Dendritic cell treated with granulocyte-macrophage colony-stimulating factor and Interleukin-4, amounts not matched to agents 40 ng/mL and 50 ng/mL, for 4 days (primary cell): ENCODE measurements around the gene WRNIP1.

Experiments
- H3K27ac Mint-ChIP-seq: one replicate; pipeline ENCODE4 v1.8.0; 2022; ENCODE audit warnings: mild to moderate bottlenecking, mixed read lengths
- H3K27me3 Mint-ChIP-seq: one replicate; pipeline ENCODE4 v1.8.0; 2022; ENCODE audit warnings: mild to moderate bottlenecking, mixed read lengths
- H3K36me3 Mint-ChIP-seq: one replicate; pipeline ENCODE4 v1.8.0; 2022; ENCODE audit warnings: low read depth, mixed read lengths
- H3K4me1 Mint-ChIP-seq: one replicate; pipeline ENCODE4 v1.8.0; 2022; ENCODE audit warnings: low read depth, mixed read lengths
- H3K4me3 Mint-ChIP-seq: one replicate; pipeline ENCODE4 v1.8.0; 2022; ENCODE audit warnings: mild to moderate bottlenecking, moderate library complexity, mixed read lengths
- H3K9me3 Mint-ChIP-seq: one replicate; pipeline ENCODE4 v1.8.0; 2022; ENCODE audit warnings: mixed read lengths
- intact Hi-C: fragments of 100-400 bp; cut with micrococcal nuclease; formaldehyde crosslinking; loops from one replicate; pipeline ENCODE4 v1.15.0; 2022

Gene WRNIP1

DNA sequence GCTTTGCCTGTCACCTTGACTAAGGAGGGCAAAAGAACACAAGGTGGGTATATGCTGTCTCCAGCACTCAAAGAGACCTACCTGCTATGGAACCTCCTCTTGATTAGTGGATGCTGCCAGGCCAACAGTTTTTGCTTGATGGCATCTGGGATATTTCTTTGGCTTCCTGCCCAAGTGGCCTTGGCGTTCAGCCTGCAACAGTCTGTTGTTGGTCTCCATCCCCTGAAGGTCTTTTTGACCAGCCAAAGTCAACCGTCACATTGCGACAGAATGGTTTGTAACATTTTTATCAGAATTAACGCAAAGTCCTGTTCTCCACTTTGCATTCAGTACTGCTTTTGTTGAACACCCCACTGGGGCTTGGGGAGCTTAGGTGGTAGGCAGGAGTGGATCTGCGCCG is 39.3 kb downstream of the WRNIP1 start:
- Mint-ChIP-seq H3K9me3 (no peaks in the 10 kb centered on the region), H3K27ac (no peak overlapping the region), H3K4me1 (peaks cover 35% of the 10 kb centered on the region), H3K27me3 (no peaks in the 10 kb centered on the region), H3K36me3 (no peaks in the 10 kb centered on the region), H3K4me3 (no peak overlapping the region)
- intact Hi-C loops: no loop called here

DNA sequence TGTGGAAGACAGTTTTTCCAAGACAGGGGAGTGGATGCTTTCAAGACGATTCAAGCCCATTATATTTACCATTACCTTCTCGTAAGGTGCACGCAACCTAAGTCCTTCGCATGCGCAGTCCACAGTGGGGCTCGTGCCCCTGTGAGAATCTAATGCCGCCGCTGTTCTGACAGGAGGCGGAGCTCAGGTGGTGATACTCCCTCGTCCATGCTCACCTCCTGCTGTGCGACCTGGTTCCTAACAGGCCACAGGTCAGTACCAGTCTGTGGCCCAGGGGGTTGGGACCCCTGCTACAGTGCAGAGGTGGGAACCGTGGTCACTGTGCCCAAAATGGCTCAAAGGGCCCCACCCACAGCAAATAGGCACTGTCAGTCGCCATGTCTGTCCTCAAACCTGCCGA is 39.8 kb downstream of the WRNIP1 start:
- Mint-ChIP-seq H3K9me3 (no peaks in the 10 kb centered on the region), H3K27ac (no peak overlapping the region), H3K4me1 (peaks cover 35% of the 10 kb centered on the region), H3K27me3 (no peaks in the 10 kb centered on the region), H3K4me3 (no peak overlapping the region), H3K36me3 (no peaks in the 10 kb centered on the region)
- intact Hi-C loops: no loop called here

- Mint-ChIP-seq H3K4me3 (no peak overlapping the region), H3K27ac (no peak overlapping the region), H3K27me3 (no peaks in the 10 kb centered on the region), H3K36me3 (no peaks in the 10 kb centered on the region), H3K9me3 (no peaks in the 10 kb centered on the region), H3K4me1 (peaks cover 38% of the 10 kb centered on the region)
- intact Hi-C loops: no loop called here
Measured at GRCh38 chr6:2806644-2807043, 41.5 kb downstream of the WRNIP1 start.

- Mint-ChIP-seq H3K27ac (no peak overlapping the region), H3K4me3 (no peak overlapping the region), H3K36me3 (no peaks in the 10 kb centered on the region), H3K4me1 (peaks cover 38% of the 10 kb centered on the region), H3K9me3 (no peaks in the 10 kb centered on the region), H3K27me3 (no peaks in the 10 kb centered on the region)
- intact Hi-C loops: no loop called here
Measured at GRCh38 chr6:2807342-2808090, 42.3 kb downstream of the WRNIP1 start.

DNA sequence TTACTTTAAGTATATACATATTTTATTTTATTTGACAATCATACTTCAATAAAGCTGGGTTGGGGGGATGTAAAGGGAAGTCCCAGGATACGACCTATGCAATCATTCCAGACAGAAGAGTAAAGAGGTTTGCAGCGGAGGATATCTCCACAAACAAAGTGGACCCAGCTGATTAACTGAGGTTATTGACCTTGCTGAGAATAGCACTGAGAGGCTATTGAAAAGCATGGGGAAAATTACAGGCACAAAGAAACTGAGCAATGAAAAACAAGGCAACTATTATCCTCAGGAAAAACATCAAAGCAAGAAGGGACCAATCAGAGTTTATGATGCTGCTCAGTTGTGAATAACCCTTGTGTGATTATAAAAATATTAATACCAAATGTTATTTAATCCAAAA is 43.8 kb downstream of the WRNIP1 start:
- no peaks in the 10 kb centered on the region for H3K36me3 Mint-ChIP-seq
- H3K27me3 Mint-ChIP-seq: no peaks in the 10 kb centered on the region
- H3K27ac Mint-ChIP-seq: no peak overlapping the region
- no peaks in the 10 kb centered on the region for H3K9me3 Mint-ChIP-seq
- no peak overlapping the region for H3K4me3 Mint-ChIP-seq
- peaks cover 38% of the 10 kb centered on the region for H3K4me1 Mint-ChIP-seq
- intact Hi-C loops: no loop called here

GRCh38 chr6:2810092-2810671 is 45.0 kb downstream of the WRNIP1 start:
- H3K27me3 Mint-ChIP-seq: no peaks in the 10 kb centered on the region
- intact Hi-C loops: no loop called here
- H3K9me3 Mint-ChIP-seq: peaks cover 1% of the 10 kb centered on the region
- no peak overlapping the region for H3K4me3 Mint-ChIP-seq
- no peaks in the 10 kb centered on the region for H3K36me3 Mint-ChIP-seq
- H3K4me1 Mint-ChIP-seq: peaks cover 38% of the 10 kb centered on the region
- no peak overlapping the region for H3K27ac Mint-ChIP-seq

DNA sequence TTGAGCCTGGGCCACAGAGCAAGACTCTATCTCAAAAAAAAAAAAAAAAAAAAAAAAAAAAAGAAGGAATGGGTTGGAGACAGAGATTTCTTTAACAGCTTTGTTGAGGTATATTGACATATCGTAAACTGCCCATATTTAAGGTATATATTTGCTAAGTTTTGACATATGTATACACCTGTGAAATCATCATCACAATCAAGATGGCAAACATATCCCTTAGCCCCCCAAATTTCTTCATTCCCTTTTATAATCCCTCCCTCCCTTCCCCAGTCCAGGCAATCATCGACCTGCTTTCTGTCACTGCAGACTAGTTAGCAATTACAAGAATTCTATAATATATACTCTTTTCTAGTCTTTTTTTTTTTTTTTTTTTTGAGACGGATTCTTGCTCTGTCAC is 47.5 kb downstream of the WRNIP1 start:
- H3K36me3 Mint-ChIP-seq: no peaks in the 10 kb centered on the region
- peaks cover 25% of the 10 kb centered on the region for H3K4me1 Mint-ChIP-seq
- intact Hi-C loops: no loop called here
- H3K9me3 Mint-ChIP-seq: peaks cover 19% of the 10 kb centered on the region
- no peak overlapping the region for H3K27ac Mint-ChIP-seq
- no peak overlapping the region for H3K4me3 Mint-ChIP-seq
- no peaks in the 10 kb centered on the region for H3K27me3 Mint-ChIP-seq

- Mint-ChIP-seq H3K27me3 (no peaks in the 10 kb centered on the region), H3K27ac (no peak overlapping the region), H3K4me1 (peaks cover 34% of the 10 kb centered on the region), H3K36me3 (no peaks in the 10 kb centered on the region), H3K4me3 (no peak overlapping the region), H3K9me3 (peaks cover 19% of the 10 kb centered on the region)
- intact Hi-C loops: no loop called here
Measured at GRCh38 chr6:2816158-2816557, 51.0 kb downstream of the WRNIP1 start.

DNA sequence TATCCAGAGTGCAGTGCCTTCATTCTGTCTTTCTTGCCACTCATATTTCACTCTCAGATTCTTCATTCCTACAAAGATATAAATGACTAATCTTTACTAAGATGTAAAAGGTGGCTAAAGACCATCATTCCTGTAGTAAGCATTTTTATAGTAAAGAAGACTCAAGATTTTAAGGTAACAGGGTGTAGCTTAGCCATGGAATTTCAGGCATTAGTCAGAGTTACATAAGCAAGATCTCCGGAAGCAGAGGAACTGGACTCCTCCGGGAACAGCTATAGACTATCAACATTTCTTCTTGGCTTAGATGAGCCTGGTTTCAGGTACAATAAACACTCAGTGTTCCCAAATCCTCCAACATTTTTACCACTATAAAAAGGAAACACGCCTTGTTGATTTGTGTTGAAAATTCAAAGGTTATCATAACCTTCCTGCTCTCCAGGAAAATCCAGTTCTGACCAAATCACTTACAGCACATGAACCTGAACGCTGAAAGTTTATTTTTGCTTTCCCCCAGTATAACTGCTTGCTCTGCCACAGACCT is 52.8 kb downstream of the WRNIP1 start:
- H3K4me1 Mint-ChIP-seq: peaks cover 38% of the 10 kb centered on the region
- H3K4me3 Mint-ChIP-seq: no peak overlapping the region
- intact Hi-C loops: no loop called here
- peaks cover 19% of the 10 kb centered on the region for H3K9me3 Mint-ChIP-seq
- H3K36me3 Mint-ChIP-seq: no peaks in the 10 kb centered on the region
- H3K27ac Mint-ChIP-seq: no peak overlapping the region
- H3K27me3 Mint-ChIP-seq: no peaks in the 10 kb centered on the region

DNA sequence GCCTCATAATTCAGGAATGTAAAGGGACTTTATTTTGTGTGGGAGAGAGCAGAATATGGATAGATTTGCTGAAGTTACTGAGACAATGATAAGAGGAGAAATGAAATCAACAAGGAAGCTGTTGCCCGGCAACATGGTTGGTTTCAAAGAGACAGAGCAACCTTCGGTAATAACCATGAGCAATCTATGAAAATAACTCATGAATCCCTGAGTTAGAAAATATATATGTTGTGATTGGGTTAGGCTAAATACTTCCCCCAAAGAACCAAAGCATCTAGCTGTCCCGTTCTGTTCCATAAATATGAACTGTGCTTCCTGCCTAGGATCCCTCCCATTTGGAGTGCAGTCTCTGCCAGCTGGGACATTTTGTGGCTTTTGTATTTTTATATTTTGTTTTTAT is 53.4 kb downstream of the WRNIP1 start:
- Mint-ChIP-seq H3K9me3 (peaks cover 19% of the 10 kb centered on the region), H3K27me3 (no peaks in the 10 kb centered on the region), H3K4me3 (no peak overlapping the region), H3K27ac (no peak overlapping the region), H3K4me1 (peaks cover 38% of the 10 kb centered on the region), H3K36me3 (no peaks in the 10 kb centered on the region)
- intact Hi-C loops: no loop called here

DNA sequence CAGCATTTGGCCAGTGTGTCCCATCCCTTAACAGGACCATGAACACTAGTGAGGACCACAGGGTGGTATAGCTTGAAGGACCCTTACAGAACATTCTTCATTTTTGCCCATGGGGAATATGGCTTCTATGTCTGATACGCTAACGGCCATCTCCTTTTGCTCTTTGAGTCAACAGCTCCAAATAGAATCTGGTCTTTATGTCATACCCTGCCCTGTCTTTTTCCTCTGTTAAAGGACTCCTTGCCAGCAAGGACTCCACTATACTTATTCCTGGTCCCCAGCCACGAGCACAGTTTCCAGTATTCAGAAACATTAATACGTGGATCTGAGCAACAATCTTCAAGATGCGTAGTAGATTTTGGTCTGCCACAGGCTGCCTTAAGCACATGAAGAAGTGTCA is 53.9 kb downstream of the WRNIP1 start:
- Mint-ChIP-seq H3K27me3 (no peaks in the 10 kb centered on the region), H3K27ac (no peak overlapping the region), H3K4me3 (no peak overlapping the region), H3K36me3 (peaks cover 1% of the 10 kb centered on the region), H3K4me1 (peaks cover 38% of the 10 kb centered on the region), H3K9me3 (peaks cover 19% of the 10 kb centered on the region)
- intact Hi-C loops: no loop called here

GRCh38 chr6:2819978-2820377 is 54.8 kb downstream of the WRNIP1 start:
- peaks cover 19% of the 10 kb centered on the region for H3K9me3 Mint-ChIP-seq
- no peak overlapping the region for H3K4me3 Mint-ChIP-seq
- intact Hi-C loops: no loop called here
- peaks cover 38% of the 10 kb centered on the region for H3K4me1 Mint-ChIP-seq
- no peaks in the 10 kb centered on the region for H3K27me3 Mint-ChIP-seq
- peaks cover 9% of the 10 kb centered on the region for H3K36me3 Mint-ChIP-seq
- no peak overlapping the region for H3K27ac Mint-ChIP-seq

GRCh38 chr6:2820415-2820814 is 55.2 kb downstream of the WRNIP1 start:
- Mint-ChIP-seq H3K27ac (no peak overlapping the region), H3K4me3 (no peak overlapping the region), H3K27me3 (no peaks in the 10 kb centered on the region), H3K9me3 (peaks cover 15% of the 10 kb centered on the region), H3K4me1 (peaks cover 38% of the 10 kb centered on the region), H3K36me3 (peaks cover 9% of the 10 kb centered on the region)
- intact Hi-C loops: no loop called here

DNA sequence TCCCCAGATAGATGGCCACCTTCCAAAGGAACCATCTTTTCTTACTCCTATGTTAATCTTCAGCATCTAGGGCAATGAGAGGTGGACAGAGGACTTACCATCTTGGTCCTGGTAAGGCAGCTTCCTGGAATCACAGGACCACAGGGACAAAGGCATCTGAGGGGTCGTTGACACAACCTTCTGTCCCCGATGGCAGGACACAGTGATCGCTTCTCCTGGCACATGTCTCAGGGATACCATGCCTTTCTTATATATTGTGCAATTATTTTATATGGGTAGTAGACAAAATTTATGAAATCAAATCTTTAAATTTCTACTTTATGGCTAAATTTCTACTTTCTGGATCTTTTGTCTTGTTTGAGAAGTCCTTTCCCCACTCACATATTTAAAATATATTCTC is 56.4 kb downstream of the WRNIP1 start:
- intact Hi-C loops: no loop called here
- peaks cover 38% of the 10 kb centered on the region for H3K4me1 Mint-ChIP-seq
- H3K4me3 Mint-ChIP-seq: no peak overlapping the region
- H3K9me3 Mint-ChIP-seq: peaks cover 4% of the 10 kb centered on the region
- H3K27me3 Mint-ChIP-seq: no peaks in the 10 kb centered on the region
- H3K36me3 Mint-ChIP-seq: peaks cover 9% of the 10 kb centered on the region
- no peak overlapping the region for H3K27ac Mint-ChIP-seq
